Non-pigmented ciliary epithelial cell (primary cell): ENCODE data around the gene SELENOS.

Source experiments
- DNase-seq: peaks from one replicate; pipeline ENCODE4 v3.0.0-alpha.2; 2010; ENCODE audit warnings: low read depth

SELENOS gene

GRCh38 chr15:101276501-101277037 is 716 bp downstream of the SELENOS start:
- no peak for DNase-seq

GRCh38 chr15:101275018-101275417 is 2.3 kb downstream of the SELENOS start:
- DNase-seq: no peak

- no peak for DNase-seq
Measured at GRCh38 chr15:101273534-101273933, 3.8 kb downstream of the SELENOS start.

- DNase-seq: no peak
Measured at GRCh38 chr15:101272584-101272983, 4.7 kb downstream of the SELENOS start.

GRCh38 chr15:101269479-101270223 is 7.6 kb downstream of the SELENOS start:
- DNase-seq: no peak

GRCh38 chr15:101267320-101268104 is 9.8 kb downstream of the SELENOS start:
- no peak for DNase-seq

- no peak for DNase-seq
Measured at GRCh38 chr15:101266787-101267186, 10.5 kb downstream of the SELENOS start.

GRCh38 chr15:101266034-101266433 is 11.3 kb downstream of the SELENOS start:
- no peak for DNase-seq

- DNase-seq: no peak
Measured at GRCh38 chr15:101264911-101265641, 12.2 kb downstream of the SELENOS start.

- DNase-seq: no peak
Measured at GRCh38 chr15:101264011-101264410, 13.3 kb downstream of the SELENOS start.

- no peak for DNase-seq
Measured at GRCh38 chr15:101262551-101262950, 14.7 kb downstream of the SELENOS start.

GRCh38 chr15:101258238-101259144 is 18.8 kb downstream of the SELENOS start:
- no peak for DNase-seq

- DNase-seq: no peak
Measured at GRCh38 chr15:101256757-101257156, 20.5 kb downstream of the SELENOS start.

GRCh38 chr15:101255615-101256241 is 21.6 kb downstream of the SELENOS start:
- peak; percentile 78 for DNase-seq

- DNase-seq: no peak
Measured at GRCh38 chr15:101255051-101255395, 22.3 kb downstream of the SELENOS start.

- DNase-seq: no peak
Measured at GRCh38 chr15:101254157-101255050, 22.9 kb downstream of the SELENOS start.

- DNase-seq: no peak
Measured at GRCh38 chr15:101252836-101253235, 24.4 kb downstream of the SELENOS start.

- DNase-seq: peak; percentile 65
Measured at GRCh38 chr15:101251830-101252820, 25.2 kb downstream of the SELENOS start, which contains the start of gene CHSY1. CHSY1 (minus strand) TSS chr15:101252048; CDS start chr15:101251456, 592 bp downstream.
